Body of pancreas (tissue), 4 donors: ENCODE measurements around the gene AFG1L.

Experiments used
- POLR2A ChIP-seq, 3 donors: fragments of 450-650 bp; IDR thresholded peaks; one replicate each; pipeline ENCODE4 v1.6.1; 2016; ENCODE audit warnings: antibody characterized with exemption in 3 of 3, mild to moderate bottlenecking in 2 of 3
- TF ChIP-seq, protein P1 (sequence below), 7 experiments: fragments of 450-650 bp in 4 of 7; fragments of 200-600 bp in 3 of 7; sonication (generic) in 3 of 7; IDR thresholded peaks; one replicate each; pipeline ENCODE4 v1.5.1; 2016 to 2019; ENCODE audit warnings: antibody characterized with exemption in 7 of 7

- peak in 1 of 3 donors; percentile 14 for TF ChIP-seq POLR2A (IDR thresholded peaks at IDR 0.05)
- TF ChIP-seq, protein P1, sequence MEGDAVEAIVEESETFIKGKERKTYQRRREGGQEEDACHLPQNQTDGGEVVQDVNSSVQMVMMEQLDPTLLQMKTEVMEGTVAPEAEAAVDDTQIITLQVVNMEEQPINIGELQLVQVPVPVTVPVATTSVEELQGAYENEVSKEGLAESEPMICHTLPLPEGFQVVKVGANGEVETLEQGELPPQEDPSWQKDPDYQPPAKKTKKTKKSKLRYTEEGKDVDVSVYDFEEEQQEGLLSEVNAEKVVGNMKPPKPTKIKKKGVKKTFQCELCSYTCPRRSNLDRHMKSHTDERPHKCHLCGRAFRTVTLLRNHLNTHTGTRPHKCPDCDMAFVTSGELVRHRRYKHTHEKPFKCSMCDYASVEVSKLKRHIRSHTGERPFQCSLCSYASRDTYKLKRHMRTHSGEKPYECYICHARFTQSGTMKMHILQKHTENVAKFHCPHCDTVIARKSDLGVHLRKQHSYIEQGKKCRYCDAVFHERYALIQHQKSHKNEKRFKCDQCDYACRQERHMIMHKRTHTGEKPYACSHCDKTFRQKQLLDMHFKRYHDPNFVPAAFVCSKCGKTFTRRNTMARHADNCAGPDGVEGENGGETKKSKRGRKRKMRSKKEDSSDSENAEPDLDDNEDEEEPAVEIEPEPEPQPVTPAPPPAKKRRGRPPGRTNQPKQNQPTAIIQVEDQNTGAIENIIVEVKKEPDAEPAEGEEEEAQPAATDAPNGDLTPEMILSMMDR (IDR thresholded peaks at IDR 0.05) = no peak
Measured at GRCh38 chr6:108556866-108557493, 262.1 kb downstream of the AFG1L start.
